Loucy (cell line): ENCODE data around the gene TRIL.

ENCODE experiments used
- H2AFZ ChIP-seq: fragments of 200-600 bp; sonication (generic); 2 replicates; pipeline ENCODE4 v1.6.0; 2016; ENCODE audit warnings: antibody characterized with exemption, mild to moderate bottlenecking, low read length, moderate library complexity
- H3F3A ChIP-seq: fragments of 200-600 bp; 2 replicates; pipeline ENCODE4 v1.6.0; 2016; ENCODE audit warnings: antibody characterized with exemption, low read depth, mild to moderate bottlenecking
- H3K27me3 ChIP-seq: fragments of 200-600 bp; sonication (generic); 2 replicates; pipeline ENCODE4 v1.6.1; 2014; ENCODE audit warnings: low read length, mild to moderate bottlenecking; ENCODE audit not compliant: insufficient read depth, poor library complexity, severe bottlenecking
- H3K36me3 ChIP-seq: fragments of 200-600 bp; sonication (generic); 2 replicates; pipeline ENCODE4 v1.6.1; 2016; ENCODE audit warnings: low read length; ENCODE audit not compliant: insufficient read depth
- H3K4me1 ChIP-seq: fragments of 200-600 bp; sonication (generic); 2 replicates; pipeline ENCODE4 v1.5.1; 2014; ENCODE audit warnings: low read length, mild to moderate bottlenecking; ENCODE audit not compliant: insufficient read depth, poor library complexity, severe bottlenecking
- H3K4me2 ChIP-seq: fragments of 200-600 bp; sonication (generic); 2 replicates; pipeline ENCODE4 v1.6.0; 2014; ENCODE audit warnings: antibody characterized with exemption, low read length, low read depth, mild to moderate bottlenecking; ENCODE audit not compliant: poor library complexity, severe bottlenecking
- H3K4me3 ChIP-seq: fragments of 200-600 bp; sonication (generic); 2 replicates; pipeline ENCODE4 v1.5.1; 2014; ENCODE audit warnings: low read length, mild to moderate bottlenecking, mixed read lengths; ENCODE audit not compliant: poor library complexity, severe bottlenecking
- H3K79me2 ChIP-seq: fragments of 200-600 bp; sonication (generic); 2 replicates; pipeline ENCODE4 v1.6.1; 2014; ENCODE audit warnings: low read length; ENCODE audit not compliant: insufficient read depth
- H3K9ac ChIP-seq: fragments of 200-600 bp; sonication (generic); 2 replicates; pipeline ENCODE4 v1.6.0; 2014; ENCODE audit warnings: mild to moderate bottlenecking, low read depth, low read length, moderate library complexity; ENCODE audit not compliant: poor library complexity, severe bottlenecking
- H3K9me2 ChIP-seq: fragments of 200-600 bp; sonication (generic); replicated peaks from 2 replicates; pipeline ENCODE4 v1.6.1; 2016; ENCODE audit warnings: low read depth, low read length, mixed read lengths
- H3K9me3 ChIP-seq: fragments of 200-600 bp; sonication (generic); 2 replicates; pipeline ENCODE4 v1.6.1; 2014; ENCODE audit warnings: mild to moderate bottlenecking, antibody characterized with exemption, low read length, low read depth; ENCODE audit not compliant: insufficient read depth
- H4K20me1 ChIP-seq: fragments of 200-600 bp; sonication (generic); 2 replicates; pipeline ENCODE4 v1.6.0; 2014; ENCODE audit warnings: antibody characterized with exemption, low read length, mild to moderate bottlenecking; ENCODE audit not compliant: insufficient read depth, poor library complexity, severe bottlenecking
- CTCF ChIP-seq: fragments of 200-600 bp; sonication (generic); conservative IDR thresholded peaks from 2 replicates; pipeline ENCODE4 v1.5.1; 2014; ENCODE audit warnings: mild to moderate bottlenecking, antibody characterized with exemption, low read length
- EZH2phosphoT487 ChIP-seq: fragments of 200-600 bp; IDR thresholded peaks from 2 replicates; pipeline ENCODE4 v1.6.1; 2018; ENCODE audit warnings: antibody characterized with exemption, mild to moderate bottlenecking, moderate library complexity, borderline replicate concordance

The TRIL gene

GRCh38 chr7:28958235-28958979 lies at the start of gene TRIL:
TSS of gene TRIL (minus strand) at chr7:28958330. CDS start at chr7:28958046, 284 bp downstream.
- no peak within 1 kb of the TSS for H2AFZ ChIP-seq

GRCh38 chr7:29007127-29007526 lies 49.0 kb upstream of the TRIL start:
- no peak overlapping the region for H2AFZ ChIP-seq
- H3K36me3 ChIP-seq: no peaks in the 10 kb centered on the region
- no peaks in the 10 kb centered on the region for H3K9me3 ChIP-seq
- no peaks in the 10 kb centered on the region for H3K79me2 ChIP-seq
- TF ChIP-seq CTCF (no peak), EZH2phosphoT487 (no peak)
- no peaks in the 10 kb centered on the region for H3K9me2 ChIP-seq
- H3K9ac ChIP-seq: no peak overlapping the region
- H3K4me3 ChIP-seq: no peak overlapping the region
- no peak overlapping the region for H3K4me2 ChIP-seq
- H3K27me3 ChIP-seq: no peaks in the 10 kb centered on the region
- peaks cover 3% of the 10 kb centered on the region for H3K4me1 ChIP-seq
- no peaks in the 10 kb centered on the region for H3F3A ChIP-seq
- H4K20me1 ChIP-seq: no peaks in the 10 kb centered on the region

More at GRCh38 chr7:28958235-28958979, at the start of gene TRIL:
- Histone ChIP-seq H3K4me2 (no peak within 1 kb of the TSS), H3K9me2 (no peaks in the 10 kb centered on the region), H3K4me3 (no peak within 1 kb of the TSS), H3K36me3 (no peaks in the 10 kb centered on the region), H3K9me3 (no peaks in the 10 kb centered on the region), H3F3A (0 out of 2 replicates have a peak, but pooled peaks cover 4% of the 10 kb centered on the region), H3K79me2 (no peaks in the 10 kb centered on the region), H4K20me1 (no peaks in the 10 kb centered on the region), H3K27me3 (no peaks in the 10 kb centered on the region), H3K9ac (no peak within 1 kb of the TSS), H3K4me1 (peaks cover 11% of the 10 kb centered on the region)
- TF ChIP-seq EZH2phosphoT487 (no peak), CTCF (no peak)

- TF ChIP-seq EZH2phosphoT487: no peak
- no peak for TF ChIP-seq CTCF
- Histone ChIP-seq H3K4me1 (peaks cover 3% of the 10 kb centered on the region), H3K9me3 (no peaks in the 10 kb centered on the region), H3K9ac (no peak overlapping the region), H3K9me2 (no peaks in the 10 kb centered on the region), H2AFZ (no peak overlapping the region), H3K4me3 (no peak overlapping the region), H4K20me1 (no peaks in the 10 kb centered on the region), H3K36me3 (no peaks in the 10 kb centered on the region), H3K4me2 (no peak overlapping the region), H3F3A (no peaks in the 10 kb centered on the region), H3K27me3 (no peaks in the 10 kb centered on the region), H3K79me2 (no peaks in the 10 kb centered on the region)
Measured at GRCh38 chr7:29005829-29006228, 47.7 kb upstream of the TRIL start.
